ENCODE results near the gene EFCAB14.

DNA sequence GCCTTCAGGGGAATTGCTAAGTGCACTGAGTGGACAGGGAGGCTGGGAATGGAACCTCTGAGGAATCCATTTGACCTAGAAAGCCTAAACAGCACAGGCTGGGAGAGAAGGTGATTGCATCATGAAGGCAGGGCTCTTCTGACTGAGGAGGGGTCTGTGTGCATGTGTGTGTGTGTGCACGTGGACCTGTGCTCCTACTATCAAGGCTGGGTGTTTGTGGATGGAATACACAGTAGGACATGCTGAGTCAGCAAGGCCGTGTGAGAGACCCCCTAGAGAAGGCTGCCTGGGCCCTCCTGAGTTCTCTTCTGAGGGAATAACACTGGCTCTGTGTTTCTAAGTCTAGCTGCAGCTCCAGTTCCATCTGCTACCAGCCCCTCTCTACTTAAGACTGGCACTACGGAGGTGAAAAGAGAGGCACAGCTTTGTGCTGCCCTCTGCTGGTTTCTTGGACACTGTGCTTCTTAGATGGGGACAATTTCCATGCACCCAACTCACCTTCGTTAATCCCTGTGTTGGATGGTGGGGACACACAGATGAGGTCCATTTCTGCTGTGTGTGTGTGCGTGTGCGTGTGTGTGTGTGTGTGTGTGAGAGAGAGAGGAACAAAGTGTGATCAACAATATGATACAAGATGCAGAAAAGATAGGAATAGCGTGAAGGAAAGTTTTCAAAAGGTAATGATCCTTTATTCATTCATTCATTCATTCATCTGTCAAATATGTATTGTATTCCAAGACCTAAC is 6.2 kb upstream of the EFCAB14 start:
- TF ChIP-seq, protein P1, sequence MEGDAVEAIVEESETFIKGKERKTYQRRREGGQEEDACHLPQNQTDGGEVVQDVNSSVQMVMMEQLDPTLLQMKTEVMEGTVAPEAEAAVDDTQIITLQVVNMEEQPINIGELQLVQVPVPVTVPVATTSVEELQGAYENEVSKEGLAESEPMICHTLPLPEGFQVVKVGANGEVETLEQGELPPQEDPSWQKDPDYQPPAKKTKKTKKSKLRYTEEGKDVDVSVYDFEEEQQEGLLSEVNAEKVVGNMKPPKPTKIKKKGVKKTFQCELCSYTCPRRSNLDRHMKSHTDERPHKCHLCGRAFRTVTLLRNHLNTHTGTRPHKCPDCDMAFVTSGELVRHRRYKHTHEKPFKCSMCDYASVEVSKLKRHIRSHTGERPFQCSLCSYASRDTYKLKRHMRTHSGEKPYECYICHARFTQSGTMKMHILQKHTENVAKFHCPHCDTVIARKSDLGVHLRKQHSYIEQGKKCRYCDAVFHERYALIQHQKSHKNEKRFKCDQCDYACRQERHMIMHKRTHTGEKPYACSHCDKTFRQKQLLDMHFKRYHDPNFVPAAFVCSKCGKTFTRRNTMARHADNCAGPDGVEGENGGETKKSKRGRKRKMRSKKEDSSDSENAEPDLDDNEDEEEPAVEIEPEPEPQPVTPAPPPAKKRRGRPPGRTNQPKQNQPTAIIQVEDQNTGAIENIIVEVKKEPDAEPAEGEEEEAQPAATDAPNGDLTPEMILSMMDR (conservative IDR thresholded peaks at IDR 0.05 in 1 of 2, IDR thresholded peaks at IDR 0.05 in 1 of 2; ENCODE audit: extremely low read depth in 1 of 2, insufficient read depth in 1 of 2, low read depth in 1 of 2, low read length in 2 of 2) = peak; percentile 91 to 92
- no peak for TF ChIP-seq EZH2 (IDR thresholded peaks at IDR 0.05; ENCODE audit: borderline replicate concordance, low read length)

Measured in mammary epithelial cell (primary cell).